Activated effector memory CD4-positive, alpha-beta T cell treated with Interleukin-2 at 50 U/mL for 16 hours (primary cell): ENCODE measurements around the gene MFSD12.
"Not testable (repeated sequence)": the region's sequence is repeated elsewhere in the genome, so short reads cannot be mapped to it uniquely, and the experiment has no call there.

Experiments used
- DNase-seq: peaks from one replicate; pipeline ENCODE4 v3.0.0-alpha.2; 2020

The MFSD12 gene

DNA sequence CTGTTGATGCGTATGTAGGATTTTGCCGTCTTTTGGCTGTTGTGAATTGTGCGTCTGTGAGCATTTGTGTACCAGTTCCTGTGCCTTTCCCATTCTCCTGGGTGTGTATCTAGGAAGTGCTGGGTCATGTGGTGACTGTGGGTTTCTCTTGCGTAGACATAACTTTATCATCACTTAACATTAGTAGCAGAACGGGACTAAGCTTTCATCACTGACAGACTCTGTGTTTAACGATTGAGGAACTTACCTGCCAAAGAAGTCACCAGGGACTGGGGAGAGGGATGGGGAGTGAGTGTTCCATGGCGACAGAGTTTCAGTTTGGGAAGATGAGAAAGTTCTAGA lies 36.3 kb downstream of the MFSD12 start:
- DNase-seq, result no peak

DNA sequence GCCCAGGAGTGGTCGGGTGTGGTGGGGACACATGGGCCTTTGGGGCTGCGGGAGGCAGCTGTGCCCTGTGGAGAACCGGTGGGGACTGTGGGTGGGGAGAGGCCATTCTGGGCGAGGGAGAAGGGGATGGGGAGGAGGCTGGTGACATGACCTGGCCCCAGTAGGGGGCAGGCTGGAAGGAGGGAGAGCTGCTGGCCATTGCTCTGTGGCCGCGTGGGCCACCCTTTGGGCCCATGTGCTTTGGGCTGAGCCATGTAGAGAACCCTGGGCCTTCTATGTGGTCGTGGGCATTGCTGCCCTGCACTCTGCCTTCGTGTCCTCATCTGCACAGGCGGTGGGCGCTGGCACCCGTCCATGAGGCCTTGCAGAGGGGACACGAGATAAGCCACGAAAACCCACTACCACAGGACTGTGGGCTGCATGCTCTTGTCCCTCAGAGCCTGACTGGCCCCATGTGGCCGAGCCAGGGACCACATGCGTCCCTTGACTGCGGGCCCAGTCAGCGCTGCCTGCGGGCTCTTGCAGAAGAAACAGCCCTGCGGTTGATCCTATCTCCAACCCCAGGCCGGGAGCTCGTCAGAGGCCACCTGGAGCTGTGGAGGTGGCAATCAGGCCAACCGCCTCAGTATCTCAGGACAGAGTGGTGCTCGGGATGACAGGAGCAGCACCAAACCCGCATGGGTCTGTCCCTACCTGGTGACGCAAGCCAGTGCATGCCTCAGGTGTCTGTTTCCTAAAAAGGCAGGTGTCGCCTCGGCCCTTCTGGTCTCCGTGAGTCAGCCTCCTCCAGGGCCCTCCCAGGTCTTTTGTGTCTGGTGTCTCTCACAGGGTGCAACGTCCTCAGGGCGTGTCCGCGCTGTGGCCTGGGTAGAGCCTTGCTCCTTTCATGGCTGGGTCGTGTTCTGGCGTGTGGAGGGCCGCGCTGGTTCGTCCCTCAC lies 37.0 kb downstream of the MFSD12 start:
- no peak for DNase-seq

DNA sequence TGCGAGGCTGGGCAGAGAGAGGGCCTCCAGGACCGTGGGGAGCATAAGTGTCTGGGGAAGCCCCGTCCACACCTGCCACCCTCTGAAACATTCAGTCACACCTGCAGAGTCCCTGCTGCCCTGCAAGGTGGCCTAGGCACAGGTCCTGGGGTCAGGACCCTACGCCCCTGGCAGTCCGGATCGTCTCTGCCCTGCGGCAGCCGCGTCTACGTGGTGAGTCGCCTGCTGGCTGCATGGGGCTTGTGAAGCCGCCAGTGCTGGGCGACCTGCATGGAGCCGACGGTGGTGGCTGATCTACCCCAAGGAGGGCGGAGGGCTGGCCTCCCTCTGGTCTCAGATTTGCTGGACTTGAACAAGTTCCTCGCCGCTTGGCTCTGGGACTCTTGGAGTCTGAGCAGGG lies 38.3 kb downstream of the MFSD12 start:
- DNase-seq, result no peak

DNA sequence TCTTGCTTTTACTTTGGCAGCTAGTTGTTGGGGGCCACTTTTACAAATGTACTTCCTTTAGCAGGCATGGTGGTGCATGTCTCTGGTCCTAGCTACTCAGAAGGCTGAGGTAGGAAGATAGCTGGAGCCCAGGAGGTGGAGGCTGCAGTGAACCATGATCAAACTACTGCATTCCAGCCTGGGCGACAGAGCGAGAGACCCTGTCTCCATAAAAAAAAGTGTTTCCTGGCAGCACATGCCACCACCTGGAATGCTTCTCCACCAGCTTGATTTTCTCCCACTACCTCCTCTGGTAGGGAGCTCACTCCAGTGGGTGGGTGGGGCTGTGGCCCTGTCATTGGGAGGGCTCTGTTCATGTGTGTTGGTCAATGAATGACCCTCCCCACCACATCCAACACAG lies 38.7 kb downstream of the MFSD12 start:
- DNase-seq, result no peak

DNA sequence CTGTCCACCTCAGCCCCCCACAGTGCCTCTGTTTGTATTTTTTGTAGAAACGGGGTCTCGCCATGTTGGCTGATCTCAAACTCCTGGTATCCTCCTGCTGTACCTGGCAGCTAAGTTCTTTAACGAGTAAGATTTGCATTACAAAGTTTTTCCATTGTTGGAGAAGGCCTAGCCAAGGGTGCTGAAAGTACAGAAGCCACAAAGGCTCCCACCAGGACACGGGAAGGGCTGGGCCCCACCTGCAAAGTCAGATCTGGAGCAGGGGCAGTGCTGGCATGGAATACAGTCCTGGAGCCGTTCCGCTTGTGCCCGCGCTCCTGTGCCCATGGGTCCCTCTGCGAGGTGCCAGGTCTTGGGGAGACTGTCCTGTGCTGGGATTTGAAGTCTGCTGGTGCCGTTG lies 39.1 kb downstream of the MFSD12 start:
- no peak for DNase-seq

DNA sequence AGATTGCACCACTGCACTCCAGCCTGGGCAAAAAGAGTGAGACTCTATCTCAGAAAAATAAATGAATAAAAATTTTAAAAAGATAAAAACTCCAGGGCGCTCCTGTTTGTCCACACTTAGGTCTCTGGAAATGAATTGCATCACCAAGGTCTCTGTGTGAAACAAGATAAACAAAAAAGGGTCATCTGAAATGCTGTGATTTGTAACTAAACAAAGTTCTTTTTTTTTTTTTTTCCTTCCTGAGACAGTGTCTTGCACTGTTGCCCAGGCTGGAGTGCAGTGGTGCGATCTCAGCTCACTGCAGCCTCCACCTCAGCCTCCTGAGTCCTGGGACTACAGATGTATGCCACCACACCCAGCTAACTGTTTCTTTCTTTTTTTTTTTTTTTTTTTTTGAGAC lies 39.7 kb downstream of the MFSD12 start:
- DNase-seq, result no peak

DNA sequence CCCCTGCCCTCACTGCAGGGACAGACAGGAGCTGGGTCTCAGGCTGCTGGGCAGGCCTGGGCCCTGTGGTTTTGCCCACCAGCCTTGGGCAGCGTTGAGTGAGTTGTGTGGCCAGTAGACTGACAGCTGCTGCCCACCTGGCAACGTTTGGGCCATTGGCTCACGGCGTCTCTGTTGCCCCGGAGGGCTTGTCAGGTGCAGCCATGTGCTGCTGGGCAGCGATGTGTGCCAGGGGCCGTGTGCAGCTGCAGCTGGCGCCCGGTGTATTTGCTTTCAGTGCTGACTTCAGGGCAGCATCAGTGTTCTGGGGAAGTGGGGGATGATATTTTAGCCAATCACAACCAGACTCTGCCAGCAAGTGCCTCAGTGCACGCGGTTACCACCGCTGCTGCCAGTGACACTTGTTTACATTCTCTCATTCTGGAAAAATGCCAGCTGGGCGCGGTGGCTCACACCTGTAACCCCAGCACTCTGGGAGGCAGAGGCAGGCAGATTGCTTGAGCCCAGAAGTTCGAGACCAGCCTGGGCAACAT lies 40.6 kb downstream of the MFSD12 start:
- DNase-seq, result peak; percentile 25

DNA sequence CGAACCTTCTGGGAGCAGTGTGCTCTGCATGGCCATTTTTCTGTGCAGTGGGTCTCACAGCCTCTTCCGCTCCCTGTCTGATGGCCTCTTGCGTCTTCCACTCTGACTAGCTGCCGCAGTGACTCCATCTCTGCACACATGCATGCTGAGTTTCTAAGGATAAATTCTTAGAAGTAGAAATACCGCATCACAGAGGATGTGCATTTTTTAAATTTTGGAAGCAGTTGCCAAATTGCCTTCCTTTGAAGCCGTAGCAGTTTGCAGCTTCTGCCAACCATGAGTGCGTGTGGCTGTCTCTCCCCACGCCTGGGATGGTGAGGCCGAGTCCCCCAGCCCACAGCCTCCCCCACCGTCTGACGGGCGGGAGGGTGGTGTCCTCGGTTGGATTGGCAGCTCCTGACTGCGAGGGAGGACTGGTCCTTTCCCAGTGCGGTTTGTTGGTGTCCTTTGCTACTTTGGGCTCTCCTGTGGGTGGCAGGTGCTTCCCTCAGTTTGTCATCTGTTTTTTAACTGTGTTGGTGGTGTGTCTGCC lies 41.4 kb downstream of the MFSD12 start:
- DNase-seq, result no peak

DNA sequence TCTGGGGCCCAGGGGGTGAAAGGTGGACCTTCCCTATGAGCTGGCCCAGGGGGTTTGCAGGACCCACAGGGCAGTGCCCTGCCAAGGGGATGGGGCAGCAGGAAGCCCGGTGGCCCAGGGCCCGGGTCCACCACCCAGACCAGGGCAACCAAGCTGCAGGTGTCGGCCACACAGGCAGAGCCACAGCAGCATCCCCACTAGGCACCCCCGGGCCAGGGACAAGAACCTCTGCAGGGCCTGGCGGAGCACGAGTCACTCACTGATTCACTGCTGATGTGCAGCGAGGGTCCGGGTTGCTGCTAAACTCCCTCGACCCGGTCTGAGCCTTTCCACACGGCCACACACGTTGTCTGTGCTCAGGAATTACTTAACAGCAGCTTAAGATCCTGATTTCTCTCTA lies 42.5 kb downstream of the MFSD12 start:
- DNase-seq, result no peak

DNA sequence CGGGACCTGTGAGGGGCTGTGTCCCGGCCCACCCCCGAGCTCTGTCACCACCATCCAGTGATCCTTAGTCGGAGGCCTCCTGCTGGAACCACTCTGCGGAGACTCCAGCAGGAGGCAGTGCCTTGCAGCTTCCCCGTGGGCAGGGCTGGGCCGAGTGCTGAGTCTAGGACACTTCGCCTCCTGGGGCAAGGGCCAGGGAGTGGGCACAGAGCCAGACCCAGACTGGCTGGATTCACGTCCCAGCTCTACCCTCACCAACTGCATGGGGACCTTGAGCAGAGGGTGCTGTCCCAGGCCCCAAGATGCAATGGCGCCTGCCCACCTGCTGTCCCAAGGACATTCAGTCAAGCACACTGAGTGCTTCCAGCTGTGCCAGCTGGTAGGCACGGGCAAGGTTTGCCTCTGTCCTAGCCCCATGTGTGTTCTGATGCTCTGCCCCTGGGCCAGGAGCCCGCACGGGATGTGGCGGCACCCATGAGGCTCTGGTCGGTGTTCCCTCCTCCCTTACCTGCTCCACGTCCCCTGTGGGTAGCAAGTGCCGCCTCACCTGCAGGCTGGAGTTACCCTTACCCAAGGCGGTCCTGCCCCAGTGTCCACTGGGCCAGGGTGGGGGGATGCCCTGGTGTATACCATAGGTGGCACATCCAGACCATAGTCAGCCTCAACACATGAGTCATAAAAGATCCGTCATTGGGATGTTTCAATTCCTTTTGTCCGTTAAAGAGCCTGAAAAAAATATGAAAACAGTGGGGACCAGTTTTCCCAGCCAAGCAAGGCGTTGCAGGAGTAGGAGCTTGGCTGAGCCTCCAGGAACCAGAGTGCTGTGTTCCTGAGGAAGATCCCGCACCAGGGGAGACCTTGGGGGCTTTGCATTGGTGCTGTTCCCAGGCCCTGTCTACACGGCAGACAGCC lies 43.9 kb downstream of the MFSD12 start:
- no peak for DNase-seq

DNA sequence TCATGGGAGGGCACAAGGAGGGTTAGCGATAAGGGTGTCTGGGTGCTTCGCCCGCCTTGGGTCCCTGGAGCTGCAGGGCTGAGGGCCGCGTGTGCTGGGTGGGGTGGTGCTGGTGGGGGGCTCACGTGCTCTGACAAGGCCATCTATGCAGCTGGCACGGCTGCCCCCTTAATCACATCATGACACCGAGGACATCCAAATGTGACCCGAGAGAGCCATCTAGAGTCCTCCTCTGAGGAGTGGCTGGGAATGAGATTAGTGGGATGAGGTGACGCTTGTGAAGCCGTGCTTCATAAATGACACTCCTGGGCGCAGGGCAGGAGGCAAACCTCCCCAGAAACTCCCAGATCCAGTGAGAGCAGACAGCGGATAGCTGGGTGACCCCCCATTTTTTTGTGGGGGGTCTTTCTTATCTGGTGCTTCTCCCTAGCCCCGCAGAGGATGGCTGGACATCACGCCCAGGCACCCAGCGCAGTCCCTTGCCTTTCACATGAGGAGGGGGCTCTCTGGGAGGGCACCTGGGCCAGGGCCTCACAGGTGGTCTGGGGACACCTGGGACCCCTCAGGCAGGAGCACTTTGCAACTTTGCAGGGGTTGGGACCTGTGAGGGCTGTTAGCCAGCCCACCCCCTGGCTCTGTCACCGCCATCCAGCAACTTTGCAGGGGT lies 44.7 kb downstream of the MFSD12 start:
- no peak for DNase-seq

DNA sequence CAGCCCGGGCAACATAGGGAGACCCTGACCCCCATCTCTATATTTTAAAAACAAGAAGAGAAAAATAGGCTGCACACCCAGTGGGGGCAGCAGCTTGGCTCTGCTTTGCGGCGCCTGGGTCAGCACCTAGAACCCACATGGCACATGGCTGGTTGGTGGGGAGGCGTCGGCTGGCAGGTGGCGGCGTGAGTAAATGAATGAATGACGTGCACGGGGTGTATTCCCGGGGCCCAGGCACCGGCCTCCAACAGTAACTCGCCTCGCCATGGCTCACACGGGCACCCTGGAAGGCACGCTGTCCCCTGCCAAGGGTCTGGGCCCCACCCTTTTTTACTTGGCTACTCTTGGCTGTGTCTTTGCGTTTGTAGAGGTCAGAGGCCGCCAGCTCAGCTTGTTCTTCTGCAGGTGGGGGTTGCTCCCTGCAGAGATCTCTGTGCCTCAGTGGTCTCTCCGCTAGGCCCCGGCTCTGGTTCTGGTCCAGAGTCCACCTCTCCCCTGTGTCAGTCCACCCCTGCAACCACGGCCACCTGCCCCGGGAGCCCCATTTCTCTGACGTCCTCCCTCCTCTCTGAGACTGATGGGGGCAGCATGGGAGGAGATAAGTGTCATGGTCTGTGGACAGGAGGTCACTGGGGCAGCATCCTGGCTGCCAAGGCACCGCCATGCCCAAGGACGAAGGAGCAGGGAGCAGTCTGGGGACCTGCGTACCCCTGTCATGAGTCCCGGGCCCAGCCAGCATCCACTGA lies 45.7 kb downstream of the MFSD12 start:
- no peak for DNase-seq

DNA sequence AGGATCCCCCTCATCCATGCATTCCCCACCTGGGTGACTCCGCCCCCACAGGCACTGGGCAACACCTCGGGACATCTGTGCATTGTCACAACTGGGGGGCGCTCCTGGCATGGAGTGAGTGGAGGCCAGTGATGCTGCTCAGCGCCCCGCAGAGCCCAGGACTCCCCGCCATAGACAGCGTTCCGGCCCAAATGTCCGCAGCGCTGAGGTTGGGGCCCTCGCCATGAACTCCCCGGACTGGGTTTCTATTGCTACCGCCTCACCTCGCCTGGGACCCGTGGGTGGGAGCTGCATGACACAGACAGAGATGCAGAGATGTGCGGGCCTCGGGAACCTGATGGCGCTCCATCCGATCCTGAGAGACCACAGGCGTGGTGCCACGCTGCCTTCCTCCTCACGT lies 46.7 kb downstream of the MFSD12 start:
- DNase-seq, result no peak

DNA sequence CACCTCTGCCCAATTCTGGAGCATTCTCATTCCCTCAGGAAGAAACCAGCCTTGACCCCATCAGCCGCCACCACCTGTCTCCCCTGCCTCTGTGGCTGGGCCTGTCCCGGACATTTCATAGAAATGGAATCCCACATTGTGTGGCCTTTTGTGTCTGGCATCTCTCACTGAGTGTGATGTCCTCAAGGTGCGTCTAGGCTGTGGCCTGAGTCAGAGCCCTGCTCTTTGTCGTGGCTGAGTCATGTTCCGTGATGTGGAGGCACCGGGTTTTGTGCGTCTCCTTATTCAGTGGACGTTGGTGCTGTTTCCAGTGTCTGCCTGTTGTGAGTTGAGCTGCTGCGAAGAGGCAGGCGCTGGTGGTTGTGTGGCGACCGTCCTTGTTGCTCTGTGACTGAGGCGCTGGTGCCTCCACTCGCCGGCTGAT lies 47.8 kb downstream of the MFSD12 start:
- no peak for DNase-seq

DNA sequence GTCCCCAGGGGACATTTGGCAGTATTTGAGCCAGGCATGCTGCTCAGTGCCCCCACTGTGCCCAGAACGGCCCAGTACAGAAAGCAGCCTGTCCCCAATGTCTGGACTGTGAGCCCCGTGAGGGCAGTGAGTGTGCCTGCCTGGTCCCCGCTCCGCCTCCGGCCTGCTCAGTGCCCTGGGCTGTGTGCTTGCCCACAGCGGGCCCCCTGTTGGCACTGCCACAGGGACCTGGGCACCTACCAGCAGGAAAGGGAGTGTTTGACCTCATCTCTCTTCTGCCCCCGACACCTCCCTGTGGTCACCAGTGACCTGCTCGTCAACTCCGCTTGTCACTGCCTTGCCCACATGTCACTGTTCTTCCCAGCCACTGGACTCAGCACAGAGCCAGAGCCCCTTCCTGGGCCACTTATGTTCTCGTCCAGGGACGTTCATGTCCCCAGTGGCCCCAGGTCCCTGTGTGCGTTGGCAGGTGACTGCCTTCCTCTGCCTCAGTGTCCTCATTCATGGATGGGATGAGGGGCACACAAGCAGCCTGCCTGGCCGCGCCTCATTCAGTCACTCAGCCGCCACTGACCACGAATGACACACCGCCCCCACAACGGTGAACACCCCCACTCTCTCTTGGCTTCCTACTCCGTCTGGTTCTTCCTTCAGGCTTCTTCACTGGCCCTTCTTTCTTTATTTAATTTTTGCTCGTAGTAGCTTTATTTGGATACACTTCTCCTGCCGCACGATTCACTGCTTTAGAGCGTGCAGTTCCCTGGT lies 48.4 kb downstream of the MFSD12 start:
- no peak for DNase-seq

DNA sequence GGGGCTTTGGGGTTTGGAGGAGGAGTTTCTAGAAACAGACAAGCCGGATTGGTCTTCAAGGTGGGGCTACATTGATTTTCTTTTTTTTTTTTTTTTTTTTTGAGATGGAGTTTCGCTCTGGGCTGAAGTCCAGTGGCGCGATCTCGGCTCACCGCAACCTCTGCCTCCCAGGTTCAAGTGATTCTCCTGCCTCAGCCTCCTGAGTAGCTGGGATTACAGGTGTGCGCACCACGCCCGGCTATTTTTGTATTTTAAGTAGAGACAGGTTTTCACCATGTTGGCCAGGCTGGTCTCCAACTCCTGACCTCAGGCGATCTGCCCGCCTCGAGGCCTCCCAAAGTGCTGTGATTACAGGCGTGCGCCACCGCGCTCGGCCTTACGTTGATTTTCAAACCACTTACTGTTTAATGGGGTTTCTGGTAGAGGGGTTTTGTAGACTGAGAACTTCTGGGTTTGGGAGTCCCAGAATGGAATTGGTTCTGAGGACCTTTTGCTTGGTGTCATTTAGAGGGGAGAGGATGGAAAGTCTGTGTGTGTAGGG lies 49.2 kb downstream of the MFSD12 start:
- DNase-seq, result not testable (repeated sequence)

DNA sequence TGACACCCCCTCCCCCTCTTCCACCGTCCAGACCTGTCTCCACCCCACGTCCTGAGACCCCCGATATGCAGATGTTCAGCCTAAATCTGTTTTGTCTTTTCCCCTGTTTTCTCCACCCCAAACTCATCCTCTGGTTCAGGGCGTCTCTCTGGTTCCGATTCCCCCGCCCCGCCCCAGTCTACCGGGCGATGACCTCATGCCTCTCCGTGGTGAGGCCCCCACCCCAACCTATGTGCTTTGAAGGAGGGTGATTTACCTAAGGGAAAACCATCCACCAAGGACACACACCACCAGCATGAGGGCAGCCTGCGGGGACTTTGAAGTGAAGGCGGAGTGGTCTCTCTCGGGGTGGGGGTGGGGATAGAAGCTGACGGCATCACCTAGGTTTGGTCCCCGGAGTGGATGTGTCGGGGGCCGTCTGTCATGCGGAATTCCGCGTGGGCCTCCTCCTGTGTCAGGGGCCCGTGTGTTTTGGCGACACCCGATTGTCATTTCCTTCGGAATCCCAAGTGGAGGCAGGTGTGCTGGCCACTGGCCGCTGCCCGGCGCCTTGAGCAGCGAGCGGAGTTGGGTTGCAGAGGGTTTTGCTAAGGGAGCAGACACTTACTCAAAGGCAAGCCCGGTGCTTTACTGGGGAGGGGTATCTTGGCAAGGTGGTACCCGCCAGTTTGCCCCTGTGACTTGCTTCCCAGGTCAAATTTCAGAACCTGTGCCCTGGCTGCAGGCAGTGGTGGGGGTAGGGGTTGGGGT lies 49.8 kb downstream of the MFSD12 start:
- DNase-seq, result peak; percentile 21

DNA sequence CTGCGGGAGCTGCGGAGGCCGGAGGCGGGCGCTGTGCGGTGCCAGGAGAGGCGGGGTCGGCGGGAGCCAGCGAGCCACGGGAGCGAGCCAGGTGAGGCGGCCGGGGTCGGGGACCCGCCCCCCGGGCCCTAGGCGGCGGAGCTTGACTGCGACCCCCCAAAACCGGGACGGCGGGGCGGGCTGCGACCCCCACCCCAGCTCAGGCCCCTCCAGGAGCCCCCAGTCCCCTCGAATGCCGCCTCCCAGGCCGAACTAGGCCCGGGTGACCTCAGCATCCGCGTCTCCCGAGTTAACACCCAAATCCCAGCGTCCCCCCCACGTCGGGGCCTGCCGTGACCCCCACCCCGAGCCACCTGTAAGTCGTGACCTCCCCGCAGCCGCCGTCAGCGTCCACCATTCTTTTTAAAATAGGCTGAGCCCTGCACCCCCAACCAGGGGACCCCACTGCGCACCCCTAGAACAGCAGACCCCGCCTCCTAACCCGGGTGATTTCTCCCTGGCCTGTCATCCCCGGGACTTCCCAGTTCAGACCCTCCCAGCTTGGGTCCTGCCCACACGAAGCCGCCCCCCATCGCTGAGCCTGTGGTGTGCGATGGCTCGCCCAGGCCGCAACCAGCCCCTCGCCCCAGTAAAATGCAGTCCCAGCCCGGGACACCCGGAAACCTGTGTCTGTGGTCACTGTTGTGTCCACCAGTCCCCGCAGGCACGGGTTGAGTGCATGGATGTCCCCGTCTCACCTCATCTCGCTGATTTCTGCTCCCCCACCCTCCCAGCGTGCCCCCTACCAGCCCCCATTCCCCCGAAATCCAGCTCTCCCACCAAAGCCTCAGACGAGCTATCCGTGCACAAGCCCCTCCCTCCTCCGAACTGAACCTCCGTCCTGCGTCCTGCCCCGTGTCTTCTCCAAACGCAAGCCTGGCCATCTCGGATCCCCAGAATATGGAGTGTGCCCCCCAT lies 50.7 kb downstream of the MFSD12 start:
- peak; percentile 9 for DNase-seq
